IPS-18a (cell line): ENCODE measurements around the gene SNORC.

Experiments used
- H3K27ac ChIP-seq: one replicate; pipeline ENCODE4 v1.5.1; 2013; ENCODE audit warnings: low read length
- H3K27me3 ChIP-seq: one replicate; pipeline ENCODE4 v1.6.1; 2013; ENCODE audit warnings: mild to moderate bottlenecking, low read length; ENCODE audit not compliant: control insufficient read depth, insufficient read depth
- H3K36me3 ChIP-seq: one replicate; pipeline ENCODE4 v1.6.1; 2013; ENCODE audit warnings: low read depth, low read length; ENCODE audit not compliant: control insufficient read depth
- H3K4me1 ChIP-seq: one replicate; pipeline ENCODE4 v1.6.1; 2013; ENCODE audit warnings: low read depth, low read length; ENCODE audit not compliant: control insufficient read depth
- H3K4me3 ChIP-seq: one replicate; pipeline ENCODE4 v1.5.1; 2013; ENCODE audit warnings: low read length
- H3K9ac ChIP-seq: one replicate; pipeline ENCODE4 v1.6.1; 2013; ENCODE audit warnings: mild to moderate bottlenecking, low read length, moderate library complexity
- H3K9me3 ChIP-seq: one replicate; pipeline ENCODE4 v1.6.1; 2013; ENCODE audit warnings: low read depth, low read length; ENCODE audit not compliant: control insufficient read depth

The SNORC gene

GRCh38 chr2:232869138-232870017 is 686 bp upstream of the SNORC start:
- Histone ChIP-seq H3K36me3 (no peaks in the 10 kb centered on the region), H3K4me1 (no peaks in the 10 kb centered on the region), H3K9ac (no peak overlapping the region), H3K9me3 (no peaks in the 10 kb centered on the region), H3K27me3 (no peaks in the 10 kb centered on the region), H3K27ac (no peak overlapping the region), H3K4me3 (no peak overlapping the region)

GRCh38 chr2:232870766-232871371 is 805 bp downstream of the SNORC start:
- no peak overlapping the region for H3K4me3 ChIP-seq
- H3K9me3 ChIP-seq: no peaks in the 10 kb centered on the region
- peaks cover 8% of the 10 kb centered on the region for H3K27me3 ChIP-seq
- no peak overlapping the region for H3K27ac ChIP-seq
- H3K36me3 ChIP-seq: no peaks in the 10 kb centered on the region
- no peaks in the 10 kb centered on the region for H3K4me1 ChIP-seq
- H3K9ac ChIP-seq: no peak overlapping the region

GRCh38 chr2:232871418-232871834 is 1.4 kb downstream of the SNORC start:
- no peak overlapping the region for H3K27ac ChIP-seq
- no peak overlapping the region for H3K4me3 ChIP-seq
- H3K4me1 ChIP-seq: no peaks in the 10 kb centered on the region
- no peaks in the 10 kb centered on the region for H3K36me3 ChIP-seq
- H3K27me3 ChIP-seq: peaks cover 12% of the 10 kb centered on the region
- no peaks in the 10 kb centered on the region for H3K9me3 ChIP-seq
- no peak overlapping the region for H3K9ac ChIP-seq

DNA sequence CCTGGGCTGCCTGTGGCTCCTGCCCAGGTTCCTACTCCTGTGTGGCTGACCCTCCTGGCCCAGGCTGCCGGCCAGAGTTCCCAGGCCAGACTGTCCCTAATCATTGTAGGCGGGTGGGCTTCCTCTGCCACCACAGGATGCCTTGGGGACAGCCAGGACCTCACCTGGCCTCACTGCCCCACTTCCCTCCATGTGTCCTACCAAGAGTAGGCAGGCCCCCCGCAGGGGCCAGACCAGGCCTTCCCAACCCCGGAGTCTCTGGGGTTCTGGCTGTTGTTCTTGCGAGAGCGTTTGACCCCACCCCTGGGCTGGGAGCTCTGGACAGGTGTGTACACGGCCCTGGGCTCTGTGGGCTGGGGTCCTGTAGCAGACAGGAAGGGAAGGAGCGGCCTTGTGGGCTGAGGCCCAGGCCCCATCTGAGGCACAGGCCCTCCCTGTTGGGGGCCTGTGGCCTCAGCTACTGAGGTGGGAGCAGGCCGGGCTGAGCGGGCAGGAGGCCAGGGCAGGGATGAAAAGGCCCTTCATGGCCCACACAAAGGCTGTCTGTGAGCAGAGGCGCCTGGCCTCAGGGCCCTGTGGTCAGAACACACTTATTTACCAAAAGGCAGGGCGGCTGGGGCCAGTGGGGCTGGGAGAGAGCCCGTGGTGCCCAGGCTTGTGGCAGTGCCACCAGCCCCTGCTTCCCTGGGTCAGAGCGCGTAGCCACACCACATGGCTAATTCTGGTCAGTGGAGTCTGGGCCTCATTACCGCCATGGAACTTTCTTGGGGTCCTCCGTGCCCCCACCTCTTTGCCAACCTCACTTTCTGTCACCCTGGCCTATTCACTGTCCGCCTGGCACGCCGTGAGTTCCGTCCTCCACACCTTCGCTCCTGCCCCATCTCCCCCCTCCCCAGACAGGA is 2.0 kb downstream of the SNORC start:
- Histone ChIP-seq H3K27ac (no peak overlapping the region), H3K9me3 (no peaks in the 10 kb centered on the region), H3K4me1 (no peaks in the 10 kb centered on the region), H3K4me3 (no peak overlapping the region), H3K27me3 (peaks cover 19% of the 10 kb centered on the region), H3K36me3 (no peaks in the 10 kb centered on the region), H3K9ac (no peak overlapping the region)

DNA sequence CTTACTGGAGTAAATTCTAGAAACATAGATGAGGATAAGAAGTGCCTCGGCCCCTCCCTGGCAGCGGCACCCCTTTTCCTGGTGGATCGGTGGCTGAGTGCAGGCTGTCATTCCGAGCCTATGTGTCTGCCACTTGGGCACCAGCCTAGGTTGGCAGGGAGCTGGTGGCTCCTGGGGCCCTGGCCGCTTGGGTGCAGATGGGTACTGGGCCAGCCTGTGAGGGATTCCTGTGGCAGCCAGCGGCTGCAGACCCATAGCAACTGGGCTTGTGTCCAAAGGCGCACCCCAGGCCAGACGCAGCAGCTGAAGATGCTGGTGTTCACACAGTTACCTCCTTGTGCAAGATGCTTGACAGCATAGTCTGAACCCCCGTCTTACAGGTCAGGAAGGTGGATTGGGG is 2.8 kb downstream of the SNORC start:
- H3K36me3 ChIP-seq: no peaks in the 10 kb centered on the region

DNA sequence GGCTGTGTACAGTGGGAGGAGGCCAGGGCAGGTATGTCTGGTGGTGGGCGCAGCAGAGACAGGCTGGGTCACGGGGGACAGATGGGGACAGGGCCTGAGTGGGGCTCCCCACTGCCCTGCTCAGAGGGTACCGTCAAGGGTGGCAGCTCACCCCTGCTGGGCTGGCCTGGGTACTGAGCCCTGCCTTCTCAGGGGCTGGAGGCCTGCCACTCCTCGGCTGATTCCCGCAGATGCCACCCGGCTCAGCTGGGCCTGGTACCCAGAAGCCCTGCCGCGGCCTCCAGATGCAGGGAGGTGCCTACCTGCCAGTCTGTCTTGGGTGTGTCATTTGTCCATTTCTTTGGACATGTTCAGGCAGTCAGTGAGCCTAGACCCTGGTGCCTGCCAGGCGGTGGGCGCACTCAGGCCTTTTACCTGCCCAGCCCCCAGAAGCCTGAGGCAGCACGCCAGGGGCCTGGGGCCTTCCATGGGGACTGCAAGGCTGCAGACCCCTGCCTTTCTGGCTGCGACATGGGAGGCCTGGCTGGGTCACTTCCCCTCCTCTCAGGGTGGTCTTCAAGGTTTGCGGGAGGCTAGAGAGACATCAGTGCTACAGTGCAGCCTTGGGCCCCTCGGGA is 3.3 kb downstream of the SNORC start:
- H3K4me3 ChIP-seq: no peak overlapping the region
- no peak overlapping the region for H3K27ac ChIP-seq
- no peaks in the 10 kb centered on the region for H3K4me1 ChIP-seq

More for the DNA sequence above, 2.8 kb downstream of the SNORC start:
- Histone ChIP-seq H3K4me1 (no peaks in the 10 kb centered on the region), H3K9me3 (no peaks in the 10 kb centered on the region), H3K27ac (no peak overlapping the region), H3K9ac (no peak overlapping the region), H3K27me3 (peaks cover 26% of the 10 kb centered on the region), H3K4me3 (no peak overlapping the region)

GRCh38 chr2:232873909-232874641 is 4.0 kb downstream of the SNORC start:
- H3K27ac ChIP-seq: no peak overlapping the region
- H3K4me1 ChIP-seq: no peaks in the 10 kb centered on the region
- no peaks in the 10 kb centered on the region for H3K36me3 ChIP-seq
- H3K4me3 ChIP-seq: no peak overlapping the region
- H3K27me3 ChIP-seq: peaks cover 33% of the 10 kb centered on the region
- no peaks in the 10 kb centered on the region for H3K9me3 ChIP-seq
- no peak overlapping the region for H3K9ac ChIP-seq

More for the DNA sequence above, 3.3 kb downstream of the SNORC start:
- H3K27me3 ChIP-seq: peaks cover 32% of the 10 kb centered on the region
- no peaks in the 10 kb centered on the region for H3K9me3 ChIP-seq
- no peaks in the 10 kb centered on the region for H3K36me3 ChIP-seq
- H3K9ac ChIP-seq: no peak overlapping the region

GRCh38 chr2:232874677-232875223 is 4.7 kb downstream of the SNORC start:
- no peak overlapping the region for H3K4me3 ChIP-seq
- H3K9ac ChIP-seq: no peak overlapping the region
- no peaks in the 10 kb centered on the region for H3K36me3 ChIP-seq
- H3K27ac ChIP-seq: no peak overlapping the region
- peaks cover 33% of the 10 kb centered on the region for H3K27me3 ChIP-seq
- no peaks in the 10 kb centered on the region for H3K9me3 ChIP-seq
- H3K4me1 ChIP-seq: no peaks in the 10 kb centered on the region

- H3K4me3 ChIP-seq: peak overlapping the region; percentile 35
- no peak overlapping the region for H3K9ac ChIP-seq
- H3K36me3 ChIP-seq: no peaks in the 10 kb centered on the region
- peaks cover 33% of the 10 kb centered on the region for H3K27me3 ChIP-seq
- no peak overlapping the region for H3K27ac ChIP-seq
- no peaks in the 10 kb centered on the region for H3K4me1 ChIP-seq
- no peaks in the 10 kb centered on the region for H3K9me3 ChIP-seq
Observed at GRCh38 chr2:232875256-232876121, 5.4 kb downstream of the SNORC start.
